Posterior cingulate gyrus (tissue), 11 donors: ENCODE results near the gene FEZF1.
"Not testable (repeated sequence)": the region's sequence is repeated elsewhere in the genome, so short reads cannot be mapped to it uniquely, and the experiment has no call there.

Experiments used
- DNase-seq, 10 donors: peaks; one replicate each; pipeline versions ENCODE4 v3.0.0 to v3.0.0-alpha.2; 2020 to 2021; ENCODE audit warnings: mixed read lengths in 3 of 10
- intact Hi-C: fragments of 100-400 bp; cut with DNase I; formaldehyde crosslinking; loops from one replicate; pipeline ENCODE4 v1.15.1; 2023

Gene FEZF1

DNA sequence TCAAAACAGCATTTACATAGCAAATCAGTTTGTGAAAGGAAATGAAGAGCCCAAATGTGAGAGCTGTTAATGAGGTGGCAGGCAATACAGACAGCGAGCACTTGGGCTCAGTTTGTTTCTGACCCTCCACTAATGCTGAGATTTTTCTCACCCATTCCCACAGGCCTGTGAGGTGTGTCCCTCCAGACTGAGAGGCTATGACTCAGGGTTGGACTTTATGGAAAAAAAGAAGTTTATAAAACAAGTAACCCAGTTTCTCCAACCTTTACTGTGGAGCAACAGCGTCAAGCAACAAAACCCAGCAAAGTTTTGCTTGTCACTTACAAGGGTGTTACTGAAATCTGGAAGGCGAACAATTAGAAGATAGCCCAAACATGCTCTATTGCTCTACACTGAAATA is 4.9 kb upstream of the FEZF1 start:
- no peak for DNase-seq
- intact Hi-C loops = no loop called here

- peak in 2 of 10 donors; percentile 72 to 76 for DNase-seq
- intact Hi-C loops = no loop called here
Observed at GRCh38 chr7:122307228-122307621, 2.7 kb upstream of the FEZF1 start.

DNA sequence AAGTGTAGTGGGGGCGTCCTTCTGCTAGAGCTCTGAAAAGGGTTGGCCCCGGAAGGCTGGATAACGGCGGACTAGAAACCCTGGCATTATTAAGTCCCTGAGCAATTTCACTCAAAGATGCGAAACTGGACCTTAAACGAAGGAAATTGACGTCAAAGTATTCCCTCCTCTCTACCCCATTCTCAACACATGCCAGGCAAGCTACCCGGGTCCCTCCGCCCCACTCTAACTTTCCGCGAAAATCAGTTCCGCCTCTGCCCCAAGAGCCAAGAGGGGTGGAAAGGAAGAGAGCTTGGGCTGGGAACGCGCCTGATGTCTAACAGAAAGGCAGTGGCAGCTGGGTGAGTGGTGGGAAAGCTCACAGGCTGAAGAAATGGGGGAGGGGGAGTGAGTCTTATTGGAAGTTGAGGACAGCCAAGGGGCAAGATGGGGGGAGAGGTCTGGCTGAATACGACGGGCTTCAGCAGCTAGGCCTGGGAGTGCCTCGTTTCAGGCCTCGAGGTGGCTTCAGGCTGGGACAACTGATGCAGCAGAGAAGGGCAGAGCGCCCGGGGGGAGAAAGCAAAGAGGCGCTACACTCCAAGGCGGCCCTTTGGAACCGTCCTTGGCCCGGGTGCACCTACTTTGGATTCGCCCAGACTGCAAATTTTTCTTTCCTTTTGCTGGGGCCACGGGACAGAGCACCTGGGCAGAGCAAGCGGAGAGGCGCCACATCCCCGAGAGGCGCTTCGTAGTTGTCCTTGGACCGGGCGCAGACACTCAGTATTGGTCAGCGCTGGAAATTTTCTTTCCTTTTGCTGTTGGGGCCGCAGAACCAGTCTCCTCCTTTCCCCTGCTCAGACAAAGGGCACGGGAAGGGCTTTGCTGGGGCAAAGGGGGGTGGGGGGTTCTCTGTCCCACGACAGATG is 2.0 kb upstream of the FEZF1 start:
- intact Hi-C loops = no loop called here
- peak in 1 of 10 donors; percentile 55 for DNase-seq

DNA sequence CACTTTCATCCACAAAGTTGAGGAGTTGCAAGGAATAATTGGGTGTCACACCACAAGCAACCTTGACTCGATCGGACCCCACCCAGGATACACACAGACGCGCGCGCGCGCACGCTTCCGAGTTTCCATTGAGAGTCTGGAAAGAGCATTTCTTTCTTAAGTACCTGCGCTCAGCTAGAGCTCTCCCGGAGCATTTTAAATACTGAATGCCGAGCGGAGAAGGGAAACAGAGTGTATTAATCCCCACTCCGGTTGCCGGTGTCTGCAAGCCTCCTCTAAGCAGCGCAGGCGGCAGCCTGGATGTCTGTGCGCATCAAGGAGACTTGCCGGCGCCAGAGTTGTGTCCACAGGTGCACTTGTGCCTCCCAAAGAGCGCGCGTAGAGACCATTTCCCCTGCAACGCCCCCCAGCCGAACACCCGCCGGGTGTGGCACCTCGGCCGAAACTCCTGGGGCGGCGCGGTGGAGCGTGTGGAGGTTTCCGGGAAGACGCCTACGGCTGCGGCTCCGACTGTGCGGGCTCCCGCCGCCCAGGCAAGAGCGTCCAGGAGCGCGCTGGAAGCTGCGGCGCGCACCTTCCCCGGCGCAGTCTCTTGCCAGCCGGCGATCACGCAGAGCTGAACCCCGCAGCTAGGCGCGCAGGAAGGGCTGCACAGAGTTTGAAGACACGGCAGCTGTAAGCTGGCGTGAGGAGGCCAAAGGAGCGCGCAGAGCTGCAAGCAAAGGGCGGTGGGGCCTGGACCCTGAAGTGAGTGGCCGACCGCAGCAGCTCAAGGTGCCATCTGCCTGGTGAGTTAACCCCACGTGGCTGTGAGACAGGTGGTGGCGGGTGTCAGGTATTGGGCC is 1.1 kb upstream of the FEZF1 start:
- DNase-seq = peak in 2 of 10 donors; percentile 56 to 83
- intact Hi-C loops = no loop called here

- peak in 3 of 10 donors; percentile 56 to 76 (median 64) for DNase-seq
- intact Hi-C loops = no loop called here
Observed at GRCh38 chr7:122304996-122305421, 459 bp upstream of the FEZF1 start.

DNA sequence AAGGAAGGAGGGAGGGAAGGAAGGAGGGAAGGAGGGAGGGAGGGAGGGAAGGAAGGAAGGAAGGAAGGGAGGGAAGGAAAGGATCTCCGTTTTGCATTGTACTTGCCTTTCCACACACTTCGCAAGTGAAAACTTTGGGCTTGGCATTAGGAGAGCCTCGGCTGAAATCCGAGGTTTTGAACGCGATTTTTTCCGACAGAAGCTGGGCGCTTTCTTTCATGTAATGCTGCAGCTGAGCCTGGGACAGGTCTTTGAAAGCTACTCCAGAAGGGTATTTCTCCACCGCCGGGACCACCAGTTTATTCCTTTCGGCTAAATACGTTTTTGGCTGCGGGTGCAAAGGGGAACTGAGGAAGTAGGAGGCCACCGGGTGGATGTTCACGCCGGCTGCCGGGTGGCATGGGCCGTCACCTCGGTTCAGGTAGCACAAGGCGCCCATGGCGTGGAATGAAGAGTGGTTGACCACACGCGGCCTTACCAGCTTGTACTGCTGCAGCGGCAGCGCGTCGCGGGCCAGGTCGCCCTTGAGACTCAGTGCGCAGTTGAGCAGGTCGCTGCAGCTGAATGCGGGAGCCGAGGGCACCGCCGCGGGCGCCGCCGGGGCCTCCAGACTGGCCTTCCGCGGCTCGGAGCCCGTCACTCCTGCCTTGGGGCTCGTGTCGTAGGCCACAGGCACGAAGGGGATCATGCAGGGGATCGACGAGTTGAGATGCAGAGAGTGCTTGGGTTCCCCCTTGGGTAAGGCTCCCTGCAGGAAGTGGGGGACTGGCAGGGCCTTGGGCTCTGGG is 825 bp downstream of the FEZF1 start:
- intact Hi-C loops = no loop called here
- DNase-seq = peak in 2 of 10 donors; percentile 53 to 71

DNA sequence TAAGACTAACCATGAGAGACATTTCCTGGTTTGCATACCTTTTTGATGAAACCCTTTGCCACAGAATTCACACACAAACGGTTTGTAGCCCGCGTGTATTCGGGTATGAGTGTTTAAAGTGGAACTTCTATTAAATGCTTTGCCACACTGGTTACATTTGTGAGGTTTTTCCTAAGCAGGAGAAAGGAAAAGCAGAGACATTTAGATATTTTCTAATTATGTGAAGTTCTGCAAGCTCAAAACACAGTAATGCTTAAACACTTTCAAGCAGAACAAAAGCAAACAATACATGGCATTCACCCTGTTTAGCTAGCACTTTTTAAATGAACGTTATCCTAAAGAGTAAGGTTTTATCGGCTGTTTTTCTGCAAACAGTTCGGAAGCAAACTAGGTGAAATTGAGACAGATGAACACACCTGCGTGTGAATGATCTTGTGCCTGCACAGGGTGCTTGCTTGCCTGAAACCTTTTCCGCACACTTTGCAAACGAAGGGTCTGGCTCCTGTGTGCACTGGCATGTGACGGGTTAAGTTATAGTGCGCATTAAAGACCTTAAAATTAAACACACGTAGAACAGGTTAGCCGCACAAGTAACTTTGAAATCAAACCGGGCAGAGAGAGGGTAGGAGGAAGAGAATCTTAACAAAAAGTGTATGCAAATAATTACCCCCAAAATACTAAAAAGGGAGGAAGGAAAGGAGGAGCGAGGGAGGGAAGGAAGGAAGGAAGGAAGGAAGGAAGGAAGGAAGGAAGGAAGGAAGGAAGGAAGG is 1.6 kb downstream of the FEZF1 start:
- DNase-seq = no peak
- intact Hi-C loops = no loop called here

DNA sequence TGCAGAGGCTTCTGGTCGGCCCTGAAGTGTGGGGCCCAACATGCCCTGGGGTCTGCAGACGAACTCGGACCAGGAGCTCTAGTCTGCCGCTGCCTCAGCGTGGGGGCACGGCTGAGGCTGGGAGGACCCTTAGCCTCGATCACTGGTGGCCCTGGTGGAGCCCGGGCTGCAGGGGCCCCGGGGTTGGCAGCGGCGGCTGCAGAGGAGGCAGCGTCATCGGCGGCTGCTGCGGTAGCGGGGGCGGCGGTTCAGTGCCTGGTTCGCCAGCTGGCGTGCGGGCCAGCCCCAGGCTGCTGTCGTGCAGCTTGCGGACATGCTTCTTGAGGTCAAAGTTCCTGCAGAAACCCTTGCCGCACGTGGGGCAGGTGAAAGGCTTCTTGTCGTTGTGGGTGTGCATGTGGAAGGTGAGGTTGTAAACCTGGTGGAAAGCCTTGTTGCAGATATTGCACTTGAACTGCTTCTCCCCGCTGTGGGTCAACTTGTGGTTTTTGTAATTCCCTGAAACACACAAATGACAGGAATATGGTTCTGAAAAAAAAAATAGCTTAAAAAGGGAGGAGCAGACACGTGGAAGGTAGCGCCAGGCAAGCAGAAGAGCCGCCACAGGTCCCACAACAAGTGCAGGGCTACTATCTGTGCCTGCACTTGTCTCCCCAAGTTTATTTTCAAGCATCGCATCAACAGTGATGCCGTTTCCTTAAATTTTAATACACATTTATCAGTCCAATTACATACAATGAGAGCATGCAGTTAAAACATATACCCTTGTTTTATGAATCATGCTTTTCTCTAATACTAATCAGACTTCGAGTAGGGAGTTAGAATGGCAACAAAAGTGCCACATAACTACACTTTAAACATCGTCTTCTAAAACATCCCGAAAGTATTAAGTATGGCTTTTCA is 2.4 kb downstream of the FEZF1 start:
- DNase-seq = peak in 1 of 10 donors; percentile 72
- intact Hi-C loops = no loop called here

- no peak for DNase-seq
- intact Hi-C loops = no loop called here
Observed at GRCh38 chr7:122300956-122301833, 3.4 kb downstream of the FEZF1 start.

DNA sequence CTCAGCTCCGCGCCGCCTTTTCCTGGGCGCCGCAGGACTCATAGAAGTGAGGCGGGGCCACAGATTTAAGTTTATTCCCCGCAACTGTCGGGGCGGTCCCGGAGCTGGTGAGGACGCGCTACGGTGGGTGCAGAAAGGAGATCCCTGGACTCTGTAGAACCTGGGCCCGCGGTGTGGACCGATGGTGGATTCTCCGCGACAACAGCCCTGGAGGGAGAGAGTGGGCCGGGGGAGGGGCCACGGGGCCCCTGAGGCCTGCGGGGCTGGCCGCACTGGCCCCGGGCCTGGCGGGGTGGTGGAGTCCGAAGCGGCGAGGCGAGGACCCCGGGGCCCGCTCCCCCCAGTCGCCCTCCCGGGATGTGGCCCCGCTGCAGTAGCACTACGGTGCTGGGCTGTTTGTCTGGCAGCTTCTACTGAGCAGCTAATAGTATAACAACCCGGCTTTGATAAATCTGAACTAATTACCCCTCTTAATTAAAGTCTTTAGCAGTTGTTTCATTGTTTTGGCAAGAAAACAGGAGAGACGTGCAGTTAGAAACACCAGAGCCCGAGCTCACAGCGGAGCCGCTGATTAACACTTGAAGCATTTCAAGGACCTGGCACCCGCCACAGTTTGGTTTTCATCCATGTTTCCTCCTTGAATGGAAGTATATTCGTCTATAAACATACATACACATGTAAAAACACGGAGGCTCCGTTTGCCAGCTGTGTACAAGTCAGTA is 4.2 kb downstream of the FEZF1 start:
- peak in 1 of 10 donors; percentile 75 for DNase-seq
- intact Hi-C loops = no loop called here

GRCh38 chr7:122299624-122300210 is 4.8 kb downstream of the FEZF1 start:
- DNase-seq = peak in 1 of 10 donors; percentile 22
- intact Hi-C loops = no loop called here

DNA sequence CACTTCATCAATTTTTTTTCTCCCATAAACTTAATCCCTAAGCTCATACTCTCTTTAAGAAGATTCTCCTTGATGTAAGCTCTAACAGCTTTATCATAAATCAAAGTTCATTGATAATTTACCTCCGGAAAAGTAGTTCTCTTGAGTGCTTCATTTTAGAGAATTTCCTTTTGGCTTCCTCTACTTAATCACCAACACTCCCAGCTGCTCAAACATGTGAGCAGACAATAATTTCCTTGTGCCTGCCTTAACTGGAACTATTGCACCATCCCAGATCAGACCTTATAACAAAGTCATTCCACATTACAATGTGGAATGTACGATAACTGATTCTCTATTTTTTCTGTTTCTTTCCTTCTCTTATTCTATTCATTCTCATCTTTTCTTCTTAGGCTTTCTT is 5.9 kb downstream of the FEZF1 start:
- intact Hi-C loops = no loop called here
- no peak for DNase-seq

DNA sequence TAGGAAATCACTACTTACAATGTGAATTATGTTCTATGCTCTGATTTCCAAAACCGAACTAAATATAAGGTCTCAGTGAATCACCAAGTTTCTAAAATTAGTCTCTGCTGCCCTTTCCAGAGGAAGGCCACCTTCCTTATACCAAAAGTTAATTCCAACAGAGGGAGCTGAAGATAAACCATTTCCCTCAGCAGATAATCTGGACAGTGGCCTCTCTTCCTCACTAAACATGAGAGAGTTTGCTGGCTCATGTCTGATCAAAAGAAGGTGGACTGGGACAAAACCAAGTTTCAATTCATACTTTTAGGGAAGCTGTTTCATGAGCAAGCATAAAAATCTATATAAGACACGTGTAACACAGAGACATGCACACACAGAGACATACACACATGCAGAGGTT is 6.4 kb downstream of the FEZF1 start:
- intact Hi-C loops = no loop called here
- no peak for DNase-seq

DNA sequence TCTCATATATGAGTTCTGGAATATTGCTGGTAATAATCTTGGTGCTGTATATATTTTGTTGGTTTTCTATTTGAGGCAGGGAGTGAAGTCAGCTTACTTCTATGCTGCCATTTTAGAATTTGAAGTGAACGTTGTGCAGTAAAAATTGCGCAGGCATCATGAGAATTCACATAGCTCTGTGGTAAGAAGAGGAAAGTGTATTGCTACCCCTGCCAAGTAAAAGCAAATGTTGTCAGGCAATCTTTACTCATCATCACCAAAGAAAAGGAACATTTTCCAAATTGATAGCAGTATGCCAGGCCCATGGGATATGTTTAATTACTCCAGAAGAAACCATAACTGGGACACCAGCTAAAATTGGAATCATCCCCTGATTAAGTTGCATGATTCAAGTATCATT is 13.4 kb downstream of the FEZF1 start:
- DNase-seq = no peak
- intact Hi-C loops = no loop called here

- DNase-seq = no peak
- intact Hi-C loops = no loop called here
Observed at GRCh38 chr7:122290476-122290875, 14.1 kb downstream of the FEZF1 start.

GRCh38 chr7:122289426-122289825 is 15.1 kb downstream of the FEZF1 start:
- no peak for DNase-seq
- intact Hi-C loops = no loop called here

DNA sequence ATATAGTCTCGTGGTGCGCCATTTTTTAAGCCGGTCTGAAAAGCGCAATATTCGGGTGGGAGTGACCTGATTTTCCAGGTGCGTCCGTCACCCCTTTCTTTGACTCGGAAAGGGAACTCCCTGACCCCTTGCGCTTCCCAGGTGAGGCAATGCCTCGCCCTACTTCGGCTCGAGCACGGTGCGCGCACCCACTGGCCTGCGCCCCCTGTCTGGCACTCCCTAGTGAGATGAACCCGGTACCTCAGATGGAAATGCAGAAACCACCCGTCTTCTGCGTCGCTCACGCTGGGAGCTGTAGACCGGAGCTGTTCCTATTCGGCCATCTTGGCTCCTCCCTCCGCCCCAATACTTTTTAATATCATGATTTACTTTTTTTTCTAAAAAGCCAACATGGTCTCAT is 19.9 kb downstream of the FEZF1 start:
- intact Hi-C loops, DNase-seq: not testable (repeated sequence)
